Gastrocnemius medialis (tissue), 4 donors: ENCODE measurements around the gene FAM229A. TPM values are rescaled to one million over a fixed set of nuclear protein-coding genes. Genes with fewer than 3 reads are reported as not detected.

Experiments used
- ATAC-seq, 2 donors: fragments of 150-250 bp; one replicate each; pipeline ENCODE4 v1.9.1; 2016
- DNase-seq, 2 donors: peaks; one replicate each; pipeline ENCODE4 v3.0.0-alpha.2; 2019
- H3K27ac ChIP-seq, 4 donors: fragments of 200-600 bp; sonication (generic); 1 replicate in 1 of 4; 2 replicates in 3 of 4; pipeline ENCODE4 v1.5.1; 2016 to 2018; ENCODE audit warnings: mild to moderate bottlenecking in 2 of 4, moderate library complexity in 1 of 4
- H3K27me3 ChIP-seq, 3 donors: fragments of 200-600 bp; sonication (generic) in 2 of 3; 1 replicate in 1 of 3; 2 replicates in 2 of 3; pipeline versions ENCODE4 v1.5.1 to v1.6.0; 2016 to 2019; ENCODE audit warnings: mild to moderate bottlenecking in 1 of 3, moderate library complexity in 1 of 3
- H3K36me3 ChIP-seq, 2 donors: fragments of 200-600 bp; sonication (generic) in 1 of 2; one replicate each; pipeline ENCODE4 v1.5.1; 2017 to 2018
- H3K4me1 ChIP-seq, 2 donors: fragments of 200-600 bp; sonication (generic) in 1 of 2; one replicate each; pipeline ENCODE4 v1.5.1; 2016 to 2017; ENCODE audit warnings: mild to moderate bottlenecking in 2 of 2
- H3K4me3 ChIP-seq, 4 donors: fragments of 200-600 bp; sonication (generic) in 3 of 4; 1 replicate in 1 of 4; 2 replicates in 3 of 4; pipeline ENCODE4 v1.5.1; 2016 to 2019; ENCODE audit warnings: mild to moderate bottlenecking in 2 of 4
- H3K9me3 ChIP-seq, 3 donors: fragments of 200-600 bp; sonication (generic) in 2 of 3; 1 replicate in 1 of 3; 2 replicates in 2 of 3; pipeline ENCODE4 v1.5.1; 2016 to 2019
- POLR2A ChIP-seq, 2 donors: fragments of 450-650 bp; IDR thresholded peaks; one replicate each; pipeline ENCODE4 v1.6.1; 2017; ENCODE audit warnings: antibody characterized with exemption in 2 of 2, mild to moderate bottlenecking in 2 of 2, moderate library complexity in 2 of 2
- in situ Hi-C, 4 donors: fragments of 200-750 bp; cut with MboI; loops; one replicate each; pipeline versions ENCODE4 v1.15.0 to v1.8.0; 2017; ENCODE audit warnings: low sequenced_read_pairs in 4 of 4
- intact Hi-C: fragments of 100-400 bp; cut with DNase I; formaldehyde crosslinking; loops from one replicate; pipeline ENCODE4 v1.15.1; 2023; ENCODE audit warnings: low total_unique reads
- total RNA-seq, 4 donors: library from RNA; depleted of rRNA; stranded (reverse); fragments of >200 nt; gene quantifications; one replicate each; pipeline versions ENCODE4 v1.1.0 to v1.2.3, GENCODE V29; 2016
- TF ChIP-seq, protein P1 (sequence below), 5 experiments: fragments of 450-650 bp in 3 of 5; fragments of 200-600 bp in 2 of 5; sonication (generic) in 2 of 5; IDR thresholded peaks in 4 of 5; conservative IDR thresholded peaks in 1 of 5; 1 replicate in 4 of 5; 2 replicates in 1 of 5; pipeline ENCODE4 v1.5.1; 2016 to 2019; ENCODE audit warnings: antibody characterized with exemption in 5 of 5, mild to moderate bottlenecking in 3 of 5, moderate library complexity in 3 of 5

Gene FAM229A
- total RNA-seq, 4 donors from 2014 or later: 0.81 to 13.4 (median 2.0) TPM

DNA sequence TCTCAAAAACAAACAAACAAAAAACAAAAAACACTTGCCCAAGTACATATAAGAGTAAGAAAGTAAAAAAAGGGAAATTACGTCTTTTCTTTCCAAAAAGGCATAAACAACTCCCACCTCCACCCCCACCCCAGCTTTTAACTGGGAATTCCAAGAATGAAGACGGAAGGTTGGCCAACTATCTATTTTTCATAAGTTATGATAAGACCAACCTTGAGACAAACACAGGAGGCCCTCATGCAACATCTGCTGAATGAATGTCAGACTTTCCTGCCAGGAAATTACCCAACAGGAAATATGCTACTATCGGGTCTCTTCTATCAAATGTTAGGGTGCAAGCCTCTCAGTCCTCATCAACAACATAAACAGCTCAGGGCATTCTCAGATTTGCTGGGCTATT is 30.0 kb upstream of the FAM229A start:
- H3K4me1 ChIP-seq: peaks cover 25 to 39% of the 10 kb centered on the region in 2 donors
- intact Hi-C loops (no loop called here), in situ Hi-C loops (no loop called here)
- H3K9me3 ChIP-seq: no peaks in the 10 kb centered on the region
- ATAC-seq: no peak
- TF ChIP-seq, protein P1, sequence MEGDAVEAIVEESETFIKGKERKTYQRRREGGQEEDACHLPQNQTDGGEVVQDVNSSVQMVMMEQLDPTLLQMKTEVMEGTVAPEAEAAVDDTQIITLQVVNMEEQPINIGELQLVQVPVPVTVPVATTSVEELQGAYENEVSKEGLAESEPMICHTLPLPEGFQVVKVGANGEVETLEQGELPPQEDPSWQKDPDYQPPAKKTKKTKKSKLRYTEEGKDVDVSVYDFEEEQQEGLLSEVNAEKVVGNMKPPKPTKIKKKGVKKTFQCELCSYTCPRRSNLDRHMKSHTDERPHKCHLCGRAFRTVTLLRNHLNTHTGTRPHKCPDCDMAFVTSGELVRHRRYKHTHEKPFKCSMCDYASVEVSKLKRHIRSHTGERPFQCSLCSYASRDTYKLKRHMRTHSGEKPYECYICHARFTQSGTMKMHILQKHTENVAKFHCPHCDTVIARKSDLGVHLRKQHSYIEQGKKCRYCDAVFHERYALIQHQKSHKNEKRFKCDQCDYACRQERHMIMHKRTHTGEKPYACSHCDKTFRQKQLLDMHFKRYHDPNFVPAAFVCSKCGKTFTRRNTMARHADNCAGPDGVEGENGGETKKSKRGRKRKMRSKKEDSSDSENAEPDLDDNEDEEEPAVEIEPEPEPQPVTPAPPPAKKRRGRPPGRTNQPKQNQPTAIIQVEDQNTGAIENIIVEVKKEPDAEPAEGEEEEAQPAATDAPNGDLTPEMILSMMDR (IDR thresholded peaks at IDR 0.05 in 4 of 5, conservative IDR thresholded peaks at IDR 0.05 in 1 of 5): no peak
- TF ChIP-seq POLR2A (IDR thresholded peaks at IDR 0.05): no peak
- H3K36me3 ChIP-seq: peaks cover 0 to 50% of the 10 kb centered on the region in 2 donors
- H3K27ac ChIP-seq: peak overlapping the region in 2 of 4 donors; percentile 94
- H3K4me3 ChIP-seq: peak overlapping the region in 1 of 4 donors; percentile 75
- no peak for DNase-seq
- no peaks in the 10 kb centered on the region for H3K27me3 ChIP-seq

DNA sequence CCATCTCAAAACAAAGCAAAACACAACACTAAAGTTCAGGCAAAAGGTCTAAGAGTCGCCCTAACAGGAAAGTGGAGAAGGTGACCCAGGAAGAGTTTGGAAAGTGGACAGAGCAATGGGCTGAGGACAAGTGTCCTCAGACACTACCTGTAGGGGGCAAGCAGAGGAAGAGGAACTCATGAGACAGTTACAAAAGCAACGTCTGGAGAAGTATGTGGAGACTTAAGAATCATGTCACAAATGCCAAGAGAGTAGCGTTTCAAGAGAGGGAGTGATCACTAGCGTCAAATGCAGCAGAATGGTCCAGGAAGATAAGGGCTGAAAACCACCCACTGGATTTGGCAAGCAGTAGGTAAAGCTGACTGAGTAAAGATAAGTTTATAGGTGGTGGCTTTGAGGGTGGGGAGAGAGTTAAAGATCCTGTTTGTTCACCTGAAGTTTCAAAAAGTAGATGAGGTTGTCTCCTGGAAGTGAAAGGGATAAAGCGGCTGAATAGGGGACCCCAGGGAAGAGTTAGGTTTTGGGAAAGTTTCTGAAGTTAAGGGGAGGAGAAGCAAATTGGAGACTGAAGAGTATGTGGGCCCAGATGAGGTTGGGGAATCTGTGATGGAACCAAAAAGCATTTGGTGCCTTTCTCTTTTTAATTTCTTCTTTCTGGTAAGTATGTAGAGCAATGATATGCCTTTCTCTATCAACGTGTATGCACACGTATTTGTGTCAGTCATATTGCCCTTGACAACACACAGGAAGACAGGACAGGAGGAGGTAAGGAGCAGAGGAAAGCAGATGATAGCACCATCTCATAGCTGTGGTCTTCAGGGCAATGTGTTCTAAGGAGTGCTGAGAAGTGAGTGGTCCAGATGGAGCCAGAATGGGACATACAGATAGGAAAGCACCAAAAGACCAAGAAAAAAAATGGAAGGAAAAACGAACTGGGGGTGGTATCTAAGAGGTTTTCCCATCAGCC is 28.9 kb upstream of the FAM229A start:
- H3K27ac ChIP-seq: no peak overlapping the region
- in situ Hi-C loops (no loop called here), intact Hi-C loops (no loop called here)
- H3K36me3 ChIP-seq: peaks cover 0 to 59% of the 10 kb centered on the region in 2 donors
- TF ChIP-seq, protein P1 (IDR thresholded peaks at IDR 0.05 in 4 of 5, conservative IDR thresholded peaks at IDR 0.05 in 1 of 5): no peak
- no peak for TF ChIP-seq POLR2A (IDR thresholded peaks at IDR 0.05)
- no peak overlapping the region for H3K4me3 ChIP-seq
- H3K4me1 ChIP-seq: peaks cover 25 to 39% of the 10 kb centered on the region in 2 donors
- ATAC-seq: no peak
- H3K27me3 ChIP-seq: no peaks in the 10 kb centered on the region
- H3K9me3 ChIP-seq: no peaks in the 10 kb centered on the region
- DNase-seq: no peak

DNA sequence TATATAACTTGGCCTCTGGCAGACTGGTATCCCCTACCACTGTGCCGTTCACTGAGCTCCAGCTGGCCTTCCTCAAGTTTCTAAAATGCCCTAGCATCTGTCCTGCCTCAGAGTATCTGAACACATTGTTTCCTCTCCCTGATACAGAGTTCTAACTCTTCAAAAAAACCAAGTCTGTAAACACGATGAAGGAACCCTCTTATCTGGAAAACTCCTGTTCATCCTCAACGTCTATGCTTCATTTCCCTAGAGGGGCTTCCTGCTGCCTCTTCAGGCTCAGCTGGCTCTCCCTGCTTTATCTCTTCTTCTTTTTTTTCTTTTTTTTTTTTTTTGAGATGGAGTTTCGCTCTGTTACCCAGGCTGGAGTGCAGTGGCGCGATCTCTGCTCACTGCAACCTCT is 26.4 kb upstream of the FAM229A start:
- ATAC-seq: no peak
- H3K4me1 ChIP-seq: peaks cover 20 to 29% of the 10 kb centered on the region in 2 donors
- H3K27ac ChIP-seq: no peak overlapping the region
- DNase-seq: no peak
- peaks cover 0 to 85% of the 10 kb centered on the region in 2 donors for H3K36me3 ChIP-seq
- intact Hi-C loops (no loop called here), in situ Hi-C loops (no loop called here)
- no peaks in the 10 kb centered on the region for H3K9me3 ChIP-seq
- TF ChIP-seq POLR2A (IDR thresholded peaks at IDR 0.05): no peak
- TF ChIP-seq, protein P1 (IDR thresholded peaks at IDR 0.05 in 4 of 5, conservative IDR thresholded peaks at IDR 0.05 in 1 of 5): no peak
- H3K4me3 ChIP-seq: no peak overlapping the region
- no peaks in the 10 kb centered on the region for H3K27me3 ChIP-seq

GRCh38 chr1:32386676-32387392 is 24.5 kb upstream of the FAM229A start:
- intact Hi-C loops (no loop called here), in situ Hi-C loops (no loop called here)
- Histone ChIP-seq H3K27me3 (no peaks in the 10 kb centered on the region), H3K36me3 (peaks cover 0 to 95% of the 10 kb centered on the region in 2 donors), H3K27ac (no peak overlapping the region), H3K4me3 (no peak overlapping the region), H3K4me1 (peaks cover 4 to 12% of the 10 kb centered on the region in 2 donors), H3K9me3 (no peaks in the 10 kb centered on the region)
- no peak for TF ChIP-seq POLR2A (IDR thresholded peaks at IDR 0.05)
- TF ChIP-seq, protein P1 (IDR thresholded peaks at IDR 0.05 in 4 of 5, conservative IDR thresholded peaks at IDR 0.05 in 1 of 5): no peak
- DNase-seq: no peak
- no peak for ATAC-seq
